Lower leg skin (tissue), 3 donors: ENCODE results near the gene EML4.

Experiments
- POLR2A ChIP-seq, 2 donors: fragments of 450-650 bp; IDR thresholded peaks; one replicate each; pipeline ENCODE4 v1.6.1; 2016 to 2017; ENCODE audit warnings: antibody characterized with exemption in 2 of 2, mild to moderate bottlenecking in 1 of 2, moderate library complexity in 1 of 2
- TF ChIP-seq, protein P1 (sequence below), 3 donors: fragments of 450-650 bp; IDR thresholded peaks; one replicate each; pipeline ENCODE4 v1.5.1; 2016; ENCODE audit warnings: antibody characterized with exemption in 3 of 3, mild to moderate bottlenecking in 3 of 3, moderate library complexity in 2 of 3

DNA sequence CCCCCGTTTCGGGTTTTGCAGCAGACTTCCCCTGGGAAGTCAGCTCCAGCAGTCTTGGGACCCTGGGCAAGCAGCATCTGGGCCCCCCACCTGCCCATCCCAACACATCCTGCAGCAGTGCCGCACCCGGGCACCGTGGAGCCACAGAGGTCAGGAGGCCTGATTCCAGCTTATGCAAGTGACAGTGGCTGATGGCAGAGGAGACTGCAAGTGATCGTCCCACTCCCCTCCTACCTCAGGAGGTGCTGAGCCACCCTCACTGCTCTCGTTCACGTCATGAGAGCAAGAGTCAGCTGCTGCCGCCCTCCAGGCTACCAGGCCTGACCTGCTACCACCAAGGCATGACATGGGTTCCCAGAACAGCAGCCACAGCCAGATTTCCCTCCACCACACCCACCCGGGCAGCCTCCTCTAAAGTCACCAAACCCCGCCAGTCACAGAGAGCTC is 173.7 kb downstream of the EML4 start:
- no peak for TF ChIP-seq POLR2A (IDR thresholded peaks at IDR 0.05)
- TF ChIP-seq, protein P1, sequence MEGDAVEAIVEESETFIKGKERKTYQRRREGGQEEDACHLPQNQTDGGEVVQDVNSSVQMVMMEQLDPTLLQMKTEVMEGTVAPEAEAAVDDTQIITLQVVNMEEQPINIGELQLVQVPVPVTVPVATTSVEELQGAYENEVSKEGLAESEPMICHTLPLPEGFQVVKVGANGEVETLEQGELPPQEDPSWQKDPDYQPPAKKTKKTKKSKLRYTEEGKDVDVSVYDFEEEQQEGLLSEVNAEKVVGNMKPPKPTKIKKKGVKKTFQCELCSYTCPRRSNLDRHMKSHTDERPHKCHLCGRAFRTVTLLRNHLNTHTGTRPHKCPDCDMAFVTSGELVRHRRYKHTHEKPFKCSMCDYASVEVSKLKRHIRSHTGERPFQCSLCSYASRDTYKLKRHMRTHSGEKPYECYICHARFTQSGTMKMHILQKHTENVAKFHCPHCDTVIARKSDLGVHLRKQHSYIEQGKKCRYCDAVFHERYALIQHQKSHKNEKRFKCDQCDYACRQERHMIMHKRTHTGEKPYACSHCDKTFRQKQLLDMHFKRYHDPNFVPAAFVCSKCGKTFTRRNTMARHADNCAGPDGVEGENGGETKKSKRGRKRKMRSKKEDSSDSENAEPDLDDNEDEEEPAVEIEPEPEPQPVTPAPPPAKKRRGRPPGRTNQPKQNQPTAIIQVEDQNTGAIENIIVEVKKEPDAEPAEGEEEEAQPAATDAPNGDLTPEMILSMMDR (IDR thresholded peaks at IDR 0.05), result no peak
